MM.1S (cell line): ENCODE results near the gene DAAM1.

Source experiments
- EZH2 ChIP-seq: fragments of 300-600 bp; sonication (generic); optimal IDR thresholded peaks from 2 replicates; pipeline ENCODE3; 2017; ENCODE audit warnings: low read depth, mild to moderate bottlenecking, antibody characterized with exemption, low read length, mixed read lengths
- TF ChIP-seq, protein P1 (sequence below): fragments of 300-600 bp; sonication (generic); IDR thresholded peaks from 2 replicates; pipeline ENCODE4 v1.5.1; 2016; ENCODE audit warnings: antibody characterized with exemption, low read length, mixed read lengths

- TF ChIP-seq, protein P1, sequence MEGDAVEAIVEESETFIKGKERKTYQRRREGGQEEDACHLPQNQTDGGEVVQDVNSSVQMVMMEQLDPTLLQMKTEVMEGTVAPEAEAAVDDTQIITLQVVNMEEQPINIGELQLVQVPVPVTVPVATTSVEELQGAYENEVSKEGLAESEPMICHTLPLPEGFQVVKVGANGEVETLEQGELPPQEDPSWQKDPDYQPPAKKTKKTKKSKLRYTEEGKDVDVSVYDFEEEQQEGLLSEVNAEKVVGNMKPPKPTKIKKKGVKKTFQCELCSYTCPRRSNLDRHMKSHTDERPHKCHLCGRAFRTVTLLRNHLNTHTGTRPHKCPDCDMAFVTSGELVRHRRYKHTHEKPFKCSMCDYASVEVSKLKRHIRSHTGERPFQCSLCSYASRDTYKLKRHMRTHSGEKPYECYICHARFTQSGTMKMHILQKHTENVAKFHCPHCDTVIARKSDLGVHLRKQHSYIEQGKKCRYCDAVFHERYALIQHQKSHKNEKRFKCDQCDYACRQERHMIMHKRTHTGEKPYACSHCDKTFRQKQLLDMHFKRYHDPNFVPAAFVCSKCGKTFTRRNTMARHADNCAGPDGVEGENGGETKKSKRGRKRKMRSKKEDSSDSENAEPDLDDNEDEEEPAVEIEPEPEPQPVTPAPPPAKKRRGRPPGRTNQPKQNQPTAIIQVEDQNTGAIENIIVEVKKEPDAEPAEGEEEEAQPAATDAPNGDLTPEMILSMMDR: no peak
- no peak for TF ChIP-seq EZH2
Observed at GRCh38 chr14:59215322-59215721, 26.9 kb downstream of the DAAM1 start.
